HPDE6-E6E7 (cell line): ENCODE data around the gene ITGA6.

Experiments used
- DNase-seq: peaks from one replicate; pipeline ENCODE4 v3.0.0; 2011; ENCODE audit warnings: missing footprints; ENCODE audit errors: extremely low spot score

ITGA6 gene

GRCh38 chr2:172427256-172427989 lies at the start of gene ITGA6:
TSS of gene ITGA6 (plus strand) at chr2:172427586.
- DNase-seq: no peak

GRCh38 chr2:172380436-172381274 lies 46.7 kb upstream of the ITGA6 start:
- DNase-seq: no peak

GRCh38 chr2:172381275-172382027 lies 45.9 kb upstream of the ITGA6 start:
- no peak for DNase-seq

- DNase-seq: no peak
Observed at GRCh38 chr2:172387361-172387760, 40.0 kb upstream of the ITGA6 start.

GRCh38 chr2:172389685-172390339 lies 37.6 kb upstream of the ITGA6 start:
- no peak for DNase-seq

GRCh38 chr2:172394002-172394401 lies 33.4 kb upstream of the ITGA6 start:
- no peak for DNase-seq

- DNase-seq: no peak
Observed at GRCh38 chr2:172395503-172395902, 31.9 kb upstream of the ITGA6 start.

- no peak for DNase-seq
Observed at GRCh38 chr2:172397148-172397834, 30.1 kb upstream of the ITGA6 start.

GRCh38 chr2:172398440-172398839 lies 28.9 kb upstream of the ITGA6 start:
- no peak for DNase-seq

- no peak for DNase-seq
Observed at GRCh38 chr2:172399765-172400164, 27.6 kb upstream of the ITGA6 start.

- DNase-seq: no peak
Observed at GRCh38 chr2:172402198-172402597, 25.2 kb upstream of the ITGA6 start.

GRCh38 chr2:172403402-172403801 lies 24.0 kb upstream of the ITGA6 start:
- peak; percentile 11 for DNase-seq

- DNase-seq: no peak
Observed at GRCh38 chr2:172403881-172404468, 23.4 kb upstream of the ITGA6 start.

GRCh38 chr2:172404824-172405223 lies 22.6 kb upstream of the ITGA6 start:
- no peak for DNase-seq

- no peak for DNase-seq
Observed at GRCh38 chr2:172405673-172406072, 21.7 kb upstream of the ITGA6 start.

- peak; percentile 92 for DNase-seq
Observed at GRCh38 chr2:172408143-172408766, 19.1 kb upstream of the ITGA6 start.

- peak; percentile 42 for DNase-seq
Observed at GRCh38 chr2:172409042-172409441, 18.3 kb upstream of the ITGA6 start.

GRCh38 chr2:172412984-172413492 lies 14.3 kb upstream of the ITGA6 start:
- no peak for DNase-seq

GRCh38 chr2:172415157-172415864 lies 12.1 kb upstream of the ITGA6 start:
- DNase-seq: no peak

GRCh38 chr2:172415865-172416183 lies 11.6 kb upstream of the ITGA6 start:
- no peak for DNase-seq
